ENCODE measurements around the gene PGM1. TPM values are rescaled to one million over a fixed set of nuclear protein-coding genes. Genes with fewer than 3 reads are reported as not detected.

PGM1 gene
- total RNA-seq, 1 experiment from 2014 or later, result 101 TPM

- TF ChIP-seq EZH2 (IDR thresholded peaks at IDR 0.05; ENCODE audit: low read depth) (no peak), CTCF (conservative IDR thresholded peaks at IDR 0.05) (no peak)
- Histone ChIP-seq H3F3A (ENCODE audit: insufficient read depth, low read depth) (no peaks in the 10 kb centered on the region), H3K9me3 (ENCODE audit: insufficient read depth, low read depth) (peaks cover 18% of the 10 kb centered on the region), H3K36me3 (ENCODE audit: low read depth) (no peaks in the 10 kb centered on the region), H3K4me3 (no peak overlapping the region), H3K27me3 (ENCODE audit: insufficient read depth, low read depth) (no peaks in the 10 kb centered on the region), H4K20me1 (ENCODE audit: insufficient read depth) (no peaks in the 10 kb centered on the region), H3K4me1 (replicated peaks; ENCODE audit: insufficient read depth) (no peaks in the 10 kb centered on the region), H2AFZ (no peak overlapping the region), H3K27ac (no peak overlapping the region), H3K4me2 (no peak overlapping the region), H3K79me2 (ENCODE audit: low read depth) (no peaks in the 10 kb centered on the region), H3K9me2 (ENCODE audit: insufficient read depth) (no peaks in the 10 kb centered on the region)
- intact Hi-C loops (cut with micrococcal nuclease; ENCODE audit: unreplicated experiment), result no loop called here
- no peak for DNase-seq
- no TSS peak for BruUV-seq (replicated peaks)
- ChIA-PET POLR2A (ENCODE audit: unreplicated experiment) (no interaction called here), CTCF (no interaction called here)
These were observed 90.5 kb downstream of the PGM1 start for GRCh38 chr1:63683759-63684158.

GRCh38 chr1:63686696-63687095 lies 93.5 kb downstream of the PGM1 start:
- no peak overlapping the region for H3K4me3 ChIP-seq
- no peaks in the 10 kb centered on the region for H3K9me2 ChIP-seq (ENCODE audit: insufficient read depth)
- CTCF ChIA-PET, result no interaction called here
- H4K20me1 ChIP-seq (ENCODE audit: insufficient read depth), result no peaks in the 10 kb centered on the region
- no peaks in the 10 kb centered on the region for H3K79me2 ChIP-seq (ENCODE audit: low read depth)
- TF ChIP-seq EZH2 (IDR thresholded peaks at IDR 0.05; ENCODE audit: low read depth) (no peak), CTCF (conservative IDR thresholded peaks at IDR 0.05) (no peak)
- DNase-seq, result no peak
- H3F3A ChIP-seq (ENCODE audit: insufficient read depth, low read depth), result no peaks in the 10 kb centered on the region
- H3K4me1 ChIP-seq (replicated peaks; ENCODE audit: insufficient read depth), result 0 out of 2 replicates have a peak, but pooled peaks cover 2% of the 10 kb centered on the region
- no peak overlapping the region for H2AFZ ChIP-seq
- H3K4me2 ChIP-seq, result no peak overlapping the region
- no peaks in the 10 kb centered on the region for H3K27me3 ChIP-seq (ENCODE audit: insufficient read depth, low read depth)
- BruUV-seq (replicated peaks), result no TSS peak
- no peak overlapping the region for H3K27ac ChIP-seq
- H3K36me3 ChIP-seq (ENCODE audit: low read depth), result no peaks in the 10 kb centered on the region
- intact Hi-C loops (cut with micrococcal nuclease; ENCODE audit: unreplicated experiment), result loop anchor here (1.0 kb wide), 1 partner anchor 87 kb away; no protein-coding TSS in a partner anchor
- POLR2A ChIA-PET (ENCODE audit: unreplicated experiment), result no interaction called here
- peaks cover 11% of the 10 kb centered on the region; the same call in 1 of the 2 replicates for H3K9me3 ChIP-seq (ENCODE audit: insufficient read depth, low read depth)

- H3K27ac ChIP-seq, result no peak overlapping the region
- intact Hi-C loops (cut with micrococcal nuclease; ENCODE audit: unreplicated experiment), result no loop called here
- no peak overlapping the region for H2AFZ ChIP-seq
- DNase-seq, result no peak
- peaks cover 11% of the 10 kb centered on the region for H3K4me1 ChIP-seq (replicated peaks; ENCODE audit: insufficient read depth)
- no peaks in the 10 kb centered on the region for H3K36me3 ChIP-seq (ENCODE audit: low read depth)
- no peak for TF ChIP-seq EZH2 (IDR thresholded peaks at IDR 0.05; ENCODE audit: low read depth)
- TF ChIP-seq CTCF (conservative IDR thresholded peaks at IDR 0.05), result no peak
- no peaks in the 10 kb centered on the region for H3K79me2 ChIP-seq (ENCODE audit: low read depth)
- H3K9me2 ChIP-seq (ENCODE audit: insufficient read depth), result no peaks in the 10 kb centered on the region
- 0 out of 2 replicates have a peak, but pooled peaks cover 5% of the 10 kb centered on the region for H3K9me3 ChIP-seq (ENCODE audit: insufficient read depth, low read depth)
- peaks cover 5% of the 10 kb centered on the region; the same call in 1 of the 2 replicates for H3F3A ChIP-seq (ENCODE audit: insufficient read depth, low read depth)
- ChIA-PET CTCF (no interaction called here), POLR2A (ENCODE audit: unreplicated experiment) (no interaction called here)
- BruUV-seq (replicated peaks), result no TSS peak
- no peak overlapping the region for H3K4me2 ChIP-seq
- no peak overlapping the region for H3K4me3 ChIP-seq
- H4K20me1 ChIP-seq (ENCODE audit: insufficient read depth), result no peaks in the 10 kb centered on the region
- no peaks in the 10 kb centered on the region for H3K27me3 ChIP-seq (ENCODE audit: insufficient read depth, low read depth)
These were observed 95.2 kb downstream of the PGM1 start for GRCh38 chr1:63688302-63688890.
